Nephron (organoid): ENCODE data around the gene TBC1D16.

Source experiments
- H3K27ac Mint-ChIP-seq, 3 experiments: 2 replicates each; pipeline ENCODE4 v1.8.0; 2020; ENCODE audit warnings: mixed read lengths in 3 of 3, mild to moderate bottlenecking in 2 of 3, moderate library complexity in 1 of 3
- H3K27me3 Mint-ChIP-seq: 2 replicates; pipeline ENCODE4 v1.8.0; 2021; ENCODE audit warnings: low read depth, mild to moderate bottlenecking, moderate library complexity, mixed read lengths
- H3K36me3 Mint-ChIP-seq: 2 replicates; pipeline ENCODE4 v1.8.0; 2020; ENCODE audit warnings: low read depth, mixed read lengths
- H3K4me1 Mint-ChIP-seq: 2 replicates; pipeline ENCODE4 v1.8.0; 2020; ENCODE audit warnings: mixed read lengths
- H3K4me3 Mint-ChIP-seq, 3 experiments: 2 replicates each; pipeline ENCODE4 v1.8.0; 2020; ENCODE audit warnings: mild to moderate bottlenecking in 3 of 3, mixed read lengths in 3 of 3, moderate library complexity in 2 of 3
- H3K9me3 Mint-ChIP-seq: 2 replicates; pipeline ENCODE4 v1.8.0; 2020; ENCODE audit warnings: mixed read lengths
- CTCF ChIP-seq, 3 experiments: fragments of 200-600 bp; sonication (generic); IDR thresholded peaks; one replicate each; pipeline ENCODE4 v1.5.0; 2021; ENCODE audit warnings: antibody characterized with exemption in 3 of 3; ENCODE audit not compliant: unreplicated experiment in 3 of 3

Gene TBC1D16

GRCh38 chr17:79942011-79942405 is 93.7 kb downstream of the TBC1D16 start:
- Mint-ChIP-seq H3K36me3 (peaks cover 42% of the 10 kb centered on the region), H3K27ac (no peak overlapping the region), H3K9me3 (no peaks in the 10 kb centered on the region), H3K27me3 (peaks cover 7% of the 10 kb centered on the region), H3K4me3 (no peak overlapping the region), H3K4me1 (peaks cover 6% of the 10 kb centered on the region)
- TF ChIP-seq CTCF (IDR thresholded peaks at IDR 0.05; ENCODE audit: unreplicated experiment in 3 of 3): no peak

- Mint-ChIP-seq H3K36me3 (peaks cover 42% of the 10 kb centered on the region), H3K27me3 (peaks cover 7% of the 10 kb centered on the region), H3K27ac (no peak overlapping the region), H3K4me3 (no peak overlapping the region), H3K4me1 (peaks cover 6% of the 10 kb centered on the region), H3K9me3 (no peaks in the 10 kb centered on the region)
- no peak for TF ChIP-seq CTCF (IDR thresholded peaks at IDR 0.05; ENCODE audit: unreplicated experiment in 3 of 3)
These were observed 94.3 kb downstream of the TBC1D16 start for GRCh38 chr17:79941088-79942010.

- Mint-ChIP-seq H3K27ac (no peak overlapping the region), H3K4me3 (no peak overlapping the region), H3K36me3 (peaks cover 38% of the 10 kb centered on the region), H3K4me1 (peaks cover 11% of the 10 kb centered on the region), H3K9me3 (no peaks in the 10 kb centered on the region), H3K27me3 (peaks cover 11% of the 10 kb centered on the region)
- TF ChIP-seq CTCF (IDR thresholded peaks at IDR 0.05; ENCODE audit: unreplicated experiment in 3 of 3): no peak
These were observed 95.1 kb downstream of the TBC1D16 start for GRCh38 chr17:79940459-79941087.

GRCh38 chr17:79939755-79940458 is 95.8 kb downstream of the TBC1D16 start:
- Mint-ChIP-seq H3K4me3 (no peak overlapping the region), H3K27me3 (peaks cover 11% of the 10 kb centered on the region), H3K9me3 (no peaks in the 10 kb centered on the region), H3K36me3 (peaks cover 38% of the 10 kb centered on the region), H3K27ac (no peak overlapping the region), H3K4me1 (peaks cover 14% of the 10 kb centered on the region)
- TF ChIP-seq CTCF (IDR thresholded peaks at IDR 0.05; ENCODE audit: unreplicated experiment in 3 of 3): no peak

GRCh38 chr17:79939094-79939435 is 96.6 kb downstream of the TBC1D16 start:
- H3K36me3 Mint-ChIP-seq: peaks cover 33% of the 10 kb centered on the region
- no peak overlapping the region for H3K4me3 Mint-ChIP-seq
- no peak overlapping the region for H3K27ac Mint-ChIP-seq
- peaks cover 11% of the 10 kb centered on the region for H3K27me3 Mint-ChIP-seq
- H3K9me3 Mint-ChIP-seq: no peaks in the 10 kb centered on the region
- H3K4me1 Mint-ChIP-seq: peaks cover 14% of the 10 kb centered on the region
- no peak for TF ChIP-seq CTCF (IDR thresholded peaks at IDR 0.05; ENCODE audit: unreplicated experiment in 3 of 3)
